ENCODE results near the gene DQX1.

GRCh38 chr2:74507145-74507925 lies 18.7 kb downstream of the DQX1 start, which contains the start of gene PCGF1:
- TF ChIP-seq POLR2A (IDR thresholded peaks at IDR 0.05; ENCODE audit: extremely low read depth, insufficient read length) (peak; percentile 54), CTCF (IDR thresholded peaks at IDR 0.05; ENCODE audit: low read depth, low read length) (peak; percentile 70), MAX (IDR thresholded peaks at IDR 0.05; ENCODE audit: low read depth, low read length) (peak; percentile 93), MYC (IDR thresholded peaks at IDR 0.05; ENCODE audit: low read depth, low read length) (peak; percentile 92)

Data from NB4 (cell line).